Retinal pigment epithelial cell (primary cell): ENCODE data around the gene MRPL28.

ENCODE experiments used
- DNase-seq: peaks from one replicate; pipeline ENCODE4 v3.0.0-alpha.2; 2010; ENCODE audit warnings: low read depth
- H3K4me3 ChIP-seq: 2 replicates; pipeline ENCODE4 v1.5.1; 2011; ENCODE audit warnings: mild to moderate bottlenecking, low read length, control low read depth, moderate library complexity
- CTCF ChIP-seq: conservative IDR thresholded peaks from 2 replicates; pipeline ENCODE4 v1.5.1; 2011; ENCODE audit warnings: low read depth, low read length, control low read depth, inconsistent platforms

Gene MRPL28

GRCh38 chr16:320206-320605 lies 50.1 kb downstream of the MRPL28 start:
- TF ChIP-seq CTCF = no peak
- DNase-seq = no peak
- H3K4me3 ChIP-seq = no peak overlapping the region

GRCh38 chr16:318628-319027 lies 51.7 kb downstream of the MRPL28 start:
- H3K4me3 ChIP-seq = no peak overlapping the region
- no peak for DNase-seq
- TF ChIP-seq CTCF = peak; percentile 14

- DNase-seq = no peak
- H3K4me3 ChIP-seq = no peak overlapping the region
- no peak for TF ChIP-seq CTCF
These were observed 52.8 kb downstream of the MRPL28 start for GRCh38 chr16:317583-317982.
